GM12878 (cell line): Measurements from ENCODE around the gene SSU72.
"Not testable (repeated sequence)": the region's sequence is repeated elsewhere in the genome, so short reads cannot be mapped to it uniquely, and the experiment has no call there.

Experiments used
- CBX3 ChIP-seq: fragments of 200-600 bp; sonication (generic); IDR thresholded peaks from 2 replicates; pipeline ENCODE4 v1.6.1; 2016; ENCODE audit warnings: low read depth, borderline replicate concordance
- FOXK2 ChIP-seq: fragments of 450-650 bp; IDR thresholded peaks from 2 replicates; pipeline ENCODE4 v1.6.1; 2017; ENCODE audit warnings: mild to moderate bottlenecking, moderate library complexity
- KDM1A ChIP-seq: fragments of 200-600 bp; sonication (generic); IDR thresholded peaks from 2 replicates; pipeline ENCODE4 v1.6.1; 2016; ENCODE audit warnings: borderline replicate concordance
- POLR2A ChIP-seq: IDR thresholded peaks from 2 replicates; pipeline ENCODE4 v1.6.1; 2011; ENCODE audit warnings: low read depth, mild to moderate bottlenecking, low read length
- RFX5 ChIP-seq: IDR thresholded peaks from 2 replicates; pipeline ENCODE4 v1.6.1; 2011; ENCODE audit warnings: low read depth, low read length, improper control_type of control experiment
- RUNX3 ChIP-seq: IDR thresholded peaks from 2 replicates; pipeline ENCODE4 v1.6.1; 2012; ENCODE audit warnings: low read length, inconsistent platforms
- SREBF2 ChIP-seq: IDR thresholded peaks from 2 replicates; pipeline ENCODE4 v1.6.1; 2012; ENCODE audit warnings: mild to moderate bottlenecking, low read length
- SUZ12 ChIP-seq: fragments of 200-600 bp; sonication (generic); IDR thresholded peaks from one replicate; pipeline ENCODE4 v1.6.1; 2018; ENCODE audit warnings: antibody characterized with exemption, mild to moderate bottlenecking; ENCODE audit not compliant: unreplicated experiment
- TAF1 ChIP-seq: IDR thresholded peaks from 2 replicates; pipeline ENCODE4 v1.6.1; 2011; ENCODE audit warnings: mild to moderate bottlenecking, low read depth, low read length, borderline replicate concordance
- TF ChIP-seq, protein P1 (sequence below): fragments of 450-650 bp; IDR thresholded peaks from 2 replicates; pipeline ENCODE4 v1.6.1; 2016; ENCODE audit warnings: mild to moderate bottlenecking, moderate library complexity, borderline replicate concordance
- TF ChIP-seq, protein P2 (sequence below), 3 experiments: IDR thresholded peaks in 2 of 3; conservative IDR thresholded peaks in 1 of 3; 2 replicates each; pipeline ENCODE4 v1.5.1; 2011; ENCODE audit warnings: low read depth in 3 of 3, low read length in 3 of 3, mild to moderate bottlenecking in 3 of 3, control low read depth in 2 of 3, moderate library complexity in 2 of 3, inconsistent platforms in 1 of 3, mixed read lengths in 1 of 3; ENCODE audit not compliant: control insufficient read depth in 2 of 3, insufficient read depth in 1 of 3; ENCODE audit errors: extremely low read depth in 1 of 3

- not testable (repeated sequence) for TF ChIP-seq TAF1, FOXK2, SREBF2, SUZ12, KDM1A, RFX5, CBX3, POLR2A, RUNX3
- TF ChIP-seq, protein P1, sequence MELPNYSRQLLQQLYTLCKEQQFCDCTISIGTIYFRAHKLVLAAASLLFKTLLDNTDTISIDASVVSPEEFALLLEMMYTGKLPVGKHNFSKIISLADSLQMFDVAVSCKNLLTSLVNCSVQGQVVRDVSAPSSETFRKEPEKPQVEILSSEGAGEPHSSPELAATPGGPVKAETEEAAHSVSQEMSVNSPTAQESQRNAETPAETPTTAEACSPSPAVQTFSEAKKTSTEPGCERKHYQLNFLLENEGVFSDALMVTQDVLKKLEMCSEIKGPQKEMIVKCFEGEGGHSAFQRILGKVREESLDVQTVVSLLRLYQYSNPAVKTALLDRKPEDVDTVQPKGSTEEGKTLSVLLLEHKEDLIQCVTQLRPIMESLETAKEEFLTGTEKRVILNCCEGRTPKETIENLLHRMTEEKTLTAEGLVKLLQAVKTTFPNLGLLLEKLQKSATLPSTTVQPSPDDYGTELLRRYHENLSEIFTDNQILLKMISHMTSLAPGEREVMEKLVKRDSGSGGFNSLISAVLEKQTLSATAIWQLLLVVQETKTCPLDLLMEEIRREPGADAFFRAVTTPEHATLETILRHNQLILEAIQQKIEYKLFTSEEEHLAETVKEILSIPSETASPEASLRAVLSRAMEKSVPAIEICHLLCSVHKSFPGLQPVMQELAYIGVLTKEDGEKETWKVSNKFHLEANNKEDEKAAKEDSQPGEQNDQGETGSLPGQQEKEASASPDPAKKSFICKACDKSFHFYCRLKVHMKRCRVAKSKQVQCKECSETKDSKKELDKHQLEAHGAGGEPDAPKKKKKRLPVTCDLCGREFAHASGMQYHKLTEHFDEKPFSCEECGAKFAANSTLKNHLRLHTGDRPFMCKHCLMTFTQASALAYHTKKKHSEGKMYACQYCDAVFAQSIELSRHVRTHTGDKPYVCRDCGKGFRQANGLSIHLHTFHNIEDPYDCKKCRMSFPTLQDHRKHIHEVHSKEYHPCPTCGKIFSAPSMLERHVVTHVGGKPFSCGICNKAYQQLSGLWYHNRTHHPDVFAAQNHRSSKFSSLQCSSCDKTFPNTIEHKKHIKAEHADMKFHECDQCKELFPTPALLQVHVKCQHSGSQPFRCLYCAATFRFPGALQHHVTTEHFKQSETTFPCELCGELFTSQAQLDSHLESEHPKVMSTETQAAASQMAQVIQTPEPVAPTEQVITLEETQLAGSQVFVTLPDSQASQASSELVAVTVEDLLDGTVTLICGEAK: not testable (repeated sequence)
- TF ChIP-seq, protein P2, sequence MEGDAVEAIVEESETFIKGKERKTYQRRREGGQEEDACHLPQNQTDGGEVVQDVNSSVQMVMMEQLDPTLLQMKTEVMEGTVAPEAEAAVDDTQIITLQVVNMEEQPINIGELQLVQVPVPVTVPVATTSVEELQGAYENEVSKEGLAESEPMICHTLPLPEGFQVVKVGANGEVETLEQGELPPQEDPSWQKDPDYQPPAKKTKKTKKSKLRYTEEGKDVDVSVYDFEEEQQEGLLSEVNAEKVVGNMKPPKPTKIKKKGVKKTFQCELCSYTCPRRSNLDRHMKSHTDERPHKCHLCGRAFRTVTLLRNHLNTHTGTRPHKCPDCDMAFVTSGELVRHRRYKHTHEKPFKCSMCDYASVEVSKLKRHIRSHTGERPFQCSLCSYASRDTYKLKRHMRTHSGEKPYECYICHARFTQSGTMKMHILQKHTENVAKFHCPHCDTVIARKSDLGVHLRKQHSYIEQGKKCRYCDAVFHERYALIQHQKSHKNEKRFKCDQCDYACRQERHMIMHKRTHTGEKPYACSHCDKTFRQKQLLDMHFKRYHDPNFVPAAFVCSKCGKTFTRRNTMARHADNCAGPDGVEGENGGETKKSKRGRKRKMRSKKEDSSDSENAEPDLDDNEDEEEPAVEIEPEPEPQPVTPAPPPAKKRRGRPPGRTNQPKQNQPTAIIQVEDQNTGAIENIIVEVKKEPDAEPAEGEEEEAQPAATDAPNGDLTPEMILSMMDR (IDR thresholded peaks at IDR 0.05 in 2 of 3, conservative IDR thresholded peaks at IDR 0.05 in 1 of 3; ENCODE audit: control insufficient read depth in 2 of 3, extremely low read depth in 1 of 3, insufficient read depth in 1 of 3, low read depth in 3 of 3, low read length in 3 of 3): peak; percentile 53 to 71 (median 54)
These were observed 69.8 kb downstream of the SSU72 start for GRCh38 chr1:1504777-1505365.
